Fibroblast of pulmonary artery (primary cell): Measurements from ENCODE around the gene C14orf180.

ENCODE experiments used
- DNase-seq: peaks from one replicate; pipeline ENCODE4 v3.0.0-alpha.2; 2010; ENCODE audit warnings: low read depth
- H3K4me3 ChIP-seq: replicated peaks from 2 replicates; pipeline ENCODE4 v1.5.1; 2011; ENCODE audit warnings: low read depth, mild to moderate bottlenecking, control low read depth, low read length, moderate library complexity
- TF ChIP-seq, protein P1 (sequence below): IDR thresholded peaks from 2 replicates; pipeline ENCODE4 v1.5.1; 2011; ENCODE audit warnings: mild to moderate bottlenecking, control low read depth, low read length, inconsistent platforms; ENCODE audit errors: missing control alignments

C14orf180 gene

DNA sequence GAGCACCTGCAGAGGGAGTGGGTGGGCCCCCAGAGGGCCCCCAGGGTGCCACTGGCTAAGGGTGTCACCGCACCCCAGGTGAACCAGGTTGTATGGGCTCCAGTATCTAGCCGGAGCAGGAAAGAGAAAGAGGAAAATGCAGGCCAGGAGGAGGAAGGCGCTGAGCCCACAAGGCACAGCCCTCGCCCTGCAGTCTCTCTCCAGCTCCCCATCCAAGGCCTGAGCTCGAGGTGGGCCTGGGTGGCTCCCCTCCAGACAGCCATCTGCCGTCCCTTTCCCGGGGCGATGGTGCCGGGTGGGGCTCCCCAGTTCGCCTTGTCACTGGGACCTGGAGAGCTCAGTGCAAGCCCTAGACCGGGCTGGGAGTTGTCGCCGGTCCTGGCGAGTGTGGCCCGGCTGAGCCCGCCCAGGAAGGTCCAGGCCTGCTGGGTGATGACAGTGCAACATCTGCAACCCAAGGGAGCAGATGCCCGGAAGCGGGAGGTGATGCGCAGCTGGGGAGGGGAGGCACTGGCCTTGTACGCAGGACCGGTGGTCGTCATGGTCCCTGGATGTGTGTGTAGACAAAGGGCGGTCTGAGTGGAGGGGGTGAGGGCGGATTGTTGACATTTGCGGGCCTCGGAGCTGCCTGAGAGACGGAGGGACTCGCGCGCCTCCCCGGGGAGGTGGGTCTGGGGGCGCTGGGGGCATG is 24.3 kb downstream of the C14orf180 start:
- TF ChIP-seq, protein P1, sequence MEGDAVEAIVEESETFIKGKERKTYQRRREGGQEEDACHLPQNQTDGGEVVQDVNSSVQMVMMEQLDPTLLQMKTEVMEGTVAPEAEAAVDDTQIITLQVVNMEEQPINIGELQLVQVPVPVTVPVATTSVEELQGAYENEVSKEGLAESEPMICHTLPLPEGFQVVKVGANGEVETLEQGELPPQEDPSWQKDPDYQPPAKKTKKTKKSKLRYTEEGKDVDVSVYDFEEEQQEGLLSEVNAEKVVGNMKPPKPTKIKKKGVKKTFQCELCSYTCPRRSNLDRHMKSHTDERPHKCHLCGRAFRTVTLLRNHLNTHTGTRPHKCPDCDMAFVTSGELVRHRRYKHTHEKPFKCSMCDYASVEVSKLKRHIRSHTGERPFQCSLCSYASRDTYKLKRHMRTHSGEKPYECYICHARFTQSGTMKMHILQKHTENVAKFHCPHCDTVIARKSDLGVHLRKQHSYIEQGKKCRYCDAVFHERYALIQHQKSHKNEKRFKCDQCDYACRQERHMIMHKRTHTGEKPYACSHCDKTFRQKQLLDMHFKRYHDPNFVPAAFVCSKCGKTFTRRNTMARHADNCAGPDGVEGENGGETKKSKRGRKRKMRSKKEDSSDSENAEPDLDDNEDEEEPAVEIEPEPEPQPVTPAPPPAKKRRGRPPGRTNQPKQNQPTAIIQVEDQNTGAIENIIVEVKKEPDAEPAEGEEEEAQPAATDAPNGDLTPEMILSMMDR = no peak
- H3K4me3 ChIP-seq = no peak overlapping the region
- DNase-seq = no peak

DNA sequence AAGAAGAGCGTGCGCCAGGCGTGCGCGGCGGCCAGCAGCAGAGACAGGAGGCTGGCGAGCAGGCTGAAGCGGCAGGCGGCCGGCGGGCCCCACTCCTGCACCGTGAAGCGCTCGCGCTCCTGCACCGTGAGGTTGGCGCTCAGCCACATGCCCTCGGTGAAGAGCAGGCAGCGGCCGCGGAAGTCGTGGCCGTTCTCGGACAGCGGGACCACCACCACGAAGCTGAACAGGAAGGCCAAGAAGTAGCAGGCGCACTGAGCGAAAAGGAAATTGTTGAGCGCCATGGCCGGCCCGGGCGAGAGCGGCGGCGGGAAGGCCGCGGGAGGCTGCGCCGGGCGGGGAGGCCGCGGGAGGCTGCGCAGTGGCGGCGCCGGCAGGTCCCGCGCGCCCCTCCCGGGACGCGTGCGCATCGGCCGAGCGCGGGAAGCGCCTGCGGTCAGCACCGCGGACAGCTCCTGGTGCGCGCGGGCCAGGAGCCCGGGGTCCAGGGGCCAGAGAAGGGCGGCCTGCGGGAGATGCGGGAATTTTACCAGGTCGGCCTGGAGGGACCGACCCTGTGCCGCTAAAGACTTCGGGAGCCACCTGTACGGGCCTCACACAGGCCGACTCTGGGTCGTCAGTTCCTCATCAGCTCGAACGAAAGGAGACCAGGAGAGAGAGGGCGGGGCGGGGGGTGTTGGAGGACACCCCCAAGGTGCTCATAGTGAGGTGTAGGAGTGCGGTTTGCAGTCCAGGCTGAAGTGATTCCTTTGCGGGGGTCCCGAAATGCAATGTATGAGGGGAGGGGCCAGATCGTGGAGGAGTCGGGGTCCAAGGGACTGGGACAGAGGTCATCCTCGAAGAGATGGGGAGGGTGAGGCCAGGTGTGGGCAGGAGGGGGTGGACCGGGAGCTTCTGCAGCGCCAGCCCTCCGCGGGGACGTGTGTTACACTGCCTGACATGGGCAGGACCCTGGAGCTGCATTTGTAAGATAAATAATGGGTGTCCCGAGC is 25.2 kb downstream of the C14orf180 start, which contains the start of gene TMEM179:
TMEM179 (minus strand) TSS at position 315 of the 992 bp plus-strand sequence; CDS start at position 284, 31 bp downstream.
- TF ChIP-seq, protein P1 = no peak
- peak; percentile 10 for DNase-seq
- no peak within 1 kb of the TSS for H3K4me3 ChIP-seq

DNA sequence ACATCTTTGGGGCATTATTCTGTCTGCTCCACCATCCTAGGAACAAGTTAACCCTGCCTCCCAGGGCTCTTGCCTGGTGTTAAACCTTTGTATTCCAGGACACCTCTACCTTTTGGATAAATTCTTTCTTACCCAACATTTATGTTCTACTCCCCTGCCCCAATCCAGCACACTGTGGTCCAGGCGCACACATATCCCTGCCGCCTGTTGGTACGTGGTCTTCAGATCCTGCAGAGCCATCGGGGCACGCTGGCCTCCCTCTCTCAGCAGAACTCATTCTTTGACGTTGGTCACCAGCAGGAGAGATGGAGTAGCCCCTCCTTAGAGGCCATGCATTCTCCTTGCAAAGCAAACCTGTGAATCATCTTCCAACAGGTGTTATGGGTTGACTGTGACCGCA is 30.1 kb downstream of the C14orf180 start:
- DNase-seq = no peak
- TF ChIP-seq, protein P1 = no peak
- no peak overlapping the region for H3K4me3 ChIP-seq

DNA sequence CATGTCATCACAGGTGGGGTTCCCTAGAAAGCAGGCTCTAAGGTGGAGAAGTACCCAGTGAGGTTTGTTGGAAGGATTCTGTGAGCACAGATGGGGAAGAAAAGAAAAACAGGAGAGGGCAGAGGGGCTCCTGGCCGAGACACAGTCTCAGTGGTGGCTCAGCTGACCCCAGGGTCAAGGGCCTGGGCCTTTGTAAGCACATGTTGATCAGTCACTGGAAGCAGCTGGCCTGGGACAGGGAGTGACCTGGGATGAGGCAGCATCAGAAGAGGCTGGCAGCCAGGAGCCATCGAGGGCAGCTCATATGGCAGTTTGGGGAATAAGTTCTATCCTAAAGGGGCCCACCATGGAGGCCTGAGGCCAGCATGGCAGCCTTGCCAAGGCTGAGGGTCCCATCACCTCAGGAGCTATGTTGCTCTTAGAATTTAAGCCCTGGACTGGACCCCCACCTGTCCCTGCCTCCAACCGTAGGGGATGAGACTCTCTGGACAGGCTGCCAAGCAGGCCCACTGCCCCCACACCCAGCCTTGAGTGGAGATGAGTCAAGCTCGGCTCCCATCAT is 31.3 kb downstream of the C14orf180 start:
- DNase-seq = no peak
- TF ChIP-seq, protein P1 = no peak

DNA sequence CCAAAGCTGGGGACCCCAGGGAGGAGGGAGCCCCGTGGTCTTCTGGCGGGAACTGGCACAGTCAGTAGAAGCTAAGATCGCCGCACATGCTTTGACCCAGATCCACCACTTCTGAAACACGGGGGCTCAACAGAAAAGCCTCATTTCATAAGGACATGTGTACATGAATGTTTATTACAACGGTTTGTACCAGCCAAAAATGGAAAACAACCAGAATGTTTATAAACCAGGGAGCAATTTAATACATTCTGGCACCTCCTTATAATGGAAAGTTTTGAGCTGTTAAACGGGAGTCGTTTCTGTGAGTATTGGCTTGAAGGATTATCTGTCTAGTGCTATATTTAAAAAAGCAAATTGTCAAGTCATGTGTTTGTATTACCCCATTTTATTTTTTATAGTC is 32.3 kb downstream of the C14orf180 start:
- TF ChIP-seq, protein P1 = no peak
- H3K4me3 ChIP-seq = no peak overlapping the region
- no peak for DNase-seq

More for the DNA sequence above, 31.3 kb downstream of the C14orf180 start:
- no peak overlapping the region for H3K4me3 ChIP-seq

DNA sequence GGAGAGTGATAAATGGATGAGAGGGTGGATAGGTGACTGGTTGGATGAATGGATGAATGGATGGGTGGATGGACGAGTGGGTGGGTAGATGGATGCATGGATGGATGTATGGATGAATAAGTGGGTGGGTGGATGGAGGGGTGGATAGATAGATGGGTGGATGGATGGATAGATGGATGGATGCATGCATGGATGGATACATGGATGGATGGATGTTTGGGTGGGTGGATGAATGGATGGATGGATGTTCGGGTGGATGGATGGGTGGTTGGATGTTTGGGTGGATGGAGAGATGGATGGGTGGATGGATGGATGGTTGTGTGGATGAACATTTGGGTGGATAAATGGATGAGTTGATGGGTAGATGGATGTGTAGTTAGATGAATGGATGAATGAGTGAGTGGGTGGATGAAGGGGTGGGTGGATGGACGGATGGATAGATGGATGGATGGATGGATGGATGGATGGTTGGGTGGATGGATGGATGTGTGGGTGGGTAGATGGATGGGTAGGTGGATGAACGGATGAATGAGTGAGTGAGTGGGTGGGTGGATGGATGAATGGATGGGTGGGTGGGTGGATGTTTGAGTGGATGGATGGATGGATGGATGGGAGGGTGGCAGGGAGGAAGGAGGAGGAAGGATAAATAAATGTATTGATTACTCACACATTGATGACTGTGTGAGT is 34.7 kb downstream of the C14orf180 start:
- TF ChIP-seq, protein P1 = no peak

More for the DNA sequence above, 34.7 kb downstream of the C14orf180 start:
- H3K4me3 ChIP-seq = no peak overlapping the region
- DNase-seq = no peak
